ENCODE measurements around the gene PURA.

PURA gene

GRCh38 chr5:140090251-140090650 is 23.7 kb upstream of the PURA start:
- no peak overlapping the region for H3K9ac ChIP-seq (ENCODE audit: low read length)
- H3K27me3 ChIP-seq (ENCODE audit: low read length), result no peaks in the 10 kb centered on the region
- no peak overlapping the region for H3K4me3 ChIP-seq (ENCODE audit: insufficient read depth, low read length, poor library complexity, severe bottlenecking)
- H3K36me3 ChIP-seq (ENCODE audit: low read length), result no peaks in the 10 kb centered on the region; the same call in 1 of the 2 replicates
- H4K20me1 ChIP-seq (ENCODE audit: low read depth, low read length), result no peaks in the 10 kb centered on the region
- TF ChIP-seq CTCF (IDR thresholded peaks at IDR 0.05; ENCODE audit: insufficient read depth, low read length, poor library complexity, severe bottlenecking) (no peak), EZH2phosphoT487 (conservative IDR thresholded peaks at IDR 0.05; ENCODE audit: low read length) (no peak)
- no peaks in the 10 kb centered on the region for H3K9me2 ChIP-seq (replicated peaks; ENCODE audit: insufficient read depth, low read length)
- no peaks in the 10 kb centered on the region for H3K79me2 ChIP-seq (ENCODE audit: insufficient read depth, low read length)
- H3F3A ChIP-seq (ENCODE audit: insufficient read depth), result no peaks in the 10 kb centered on the region
- no peak overlapping the region for H3K27ac ChIP-seq (ENCODE audit: low read depth, low read length)
- no peak overlapping the region for H3K4me2 ChIP-seq (ENCODE audit: low read depth, low read length, poor library complexity, severe bottlenecking)
- peaks cover 6% of the 10 kb centered on the region; the same call in 1 of the 2 replicates for H3K9me3 ChIP-seq (ENCODE audit: insufficient read depth, low read length)
- no peak overlapping the region for H2AFZ ChIP-seq (ENCODE audit: low read depth, low read length, severe bottlenecking)

DNA sequence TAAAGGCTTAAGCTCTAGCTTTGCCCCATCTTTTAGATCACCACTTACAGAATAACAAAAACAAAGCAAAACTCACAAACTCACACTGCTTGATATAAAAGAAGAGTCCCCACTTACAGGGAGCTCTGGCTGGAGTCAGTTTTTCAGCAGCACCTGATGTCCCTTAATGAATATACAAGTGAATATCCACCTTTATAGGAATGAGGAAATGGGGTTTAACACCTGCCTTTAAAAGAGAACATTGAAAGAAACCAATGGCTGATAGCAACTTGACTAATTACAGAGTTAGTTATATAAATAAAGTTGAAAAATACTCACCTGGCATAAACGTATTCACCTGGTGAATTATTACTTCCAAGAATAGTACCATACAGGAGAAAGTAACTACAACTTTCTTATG is 20.7 kb upstream of the PURA start:
- Histone ChIP-seq H3K79me2 (ENCODE audit: insufficient read depth, low read length) (no peaks in the 10 kb centered on the region), H2AFZ (ENCODE audit: low read depth, low read length, severe bottlenecking) (no peak overlapping the region), H3K27me3 (ENCODE audit: low read length) (no peaks in the 10 kb centered on the region), H3F3A (ENCODE audit: insufficient read depth) (no peaks in the 10 kb centered on the region), H4K20me1 (ENCODE audit: low read depth, low read length) (no peaks in the 10 kb centered on the region), H3K4me2 (ENCODE audit: low read depth, low read length, poor library complexity, severe bottlenecking) (no peak overlapping the region), H3K9me2 (replicated peaks; ENCODE audit: insufficient read depth, low read length) (no peaks in the 10 kb centered on the region), H3K9ac (ENCODE audit: low read length) (no peak overlapping the region), H3K27ac (ENCODE audit: low read depth, low read length) (no peak overlapping the region), H3K9me3 (ENCODE audit: insufficient read depth, low read length) (peaks cover 6% of the 10 kb centered on the region; the same call in 1 of the 2 replicates), H3K36me3 (ENCODE audit: low read length) (no peaks in the 10 kb centered on the region; the same call in 1 of the 2 replicates), H3K4me3 (ENCODE audit: insufficient read depth, low read length, poor library complexity, severe bottlenecking) (no peak overlapping the region)
- TF ChIP-seq EZH2phosphoT487 (conservative IDR thresholded peaks at IDR 0.05; ENCODE audit: low read length), result no peak
- no peak for TF ChIP-seq CTCF (IDR thresholded peaks at IDR 0.05; ENCODE audit: insufficient read depth, low read length, poor library complexity, severe bottlenecking)

DNA sequence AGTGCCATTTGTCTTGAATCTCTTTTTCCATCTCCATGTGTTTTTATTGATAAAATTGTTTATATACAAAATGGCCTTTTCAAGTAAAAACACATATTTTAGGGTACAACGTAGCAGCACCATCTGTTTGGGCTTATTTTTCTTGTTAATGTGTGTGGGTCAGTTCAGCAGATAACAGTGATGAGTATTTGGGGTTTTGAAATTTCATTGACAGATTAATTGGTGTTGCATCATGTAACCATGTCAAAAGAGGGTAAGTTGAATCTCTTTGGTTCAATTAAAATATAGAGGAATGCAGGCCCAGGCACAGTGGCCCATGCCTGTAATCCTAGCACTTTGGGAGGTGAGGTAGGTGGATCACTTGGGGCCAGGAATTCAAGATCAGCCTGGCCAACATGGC is 20.0 kb upstream of the PURA start:
- H3K79me2 ChIP-seq (ENCODE audit: insufficient read depth, low read length), result no peaks in the 10 kb centered on the region
- TF ChIP-seq EZH2phosphoT487 (conservative IDR thresholded peaks at IDR 0.05; ENCODE audit: low read length) (no peak), CTCF (IDR thresholded peaks at IDR 0.05; ENCODE audit: insufficient read depth, low read length, poor library complexity, severe bottlenecking) (no peak)
- H3K4me2 ChIP-seq (ENCODE audit: low read depth, low read length, poor library complexity, severe bottlenecking), result no peak overlapping the region
- H3K9me2 ChIP-seq (replicated peaks; ENCODE audit: insufficient read depth, low read length), result no peaks in the 10 kb centered on the region
- no peaks in the 10 kb centered on the region for H4K20me1 ChIP-seq (ENCODE audit: low read depth, low read length)
- H3K36me3 ChIP-seq (ENCODE audit: low read length), result no peaks in the 10 kb centered on the region; the same call in 1 of the 2 replicates
- H2AFZ ChIP-seq (ENCODE audit: low read depth, low read length, severe bottlenecking), result no peak overlapping the region
- H3K9me3 ChIP-seq (ENCODE audit: insufficient read depth, low read length), result peaks cover 6% of the 10 kb centered on the region; the same call in 1 of the 2 replicates
- H3K4me3 ChIP-seq (ENCODE audit: insufficient read depth, low read length, poor library complexity, severe bottlenecking), result no peak overlapping the region
- H3K27me3 ChIP-seq (ENCODE audit: low read length), result no peaks in the 10 kb centered on the region
- H3F3A ChIP-seq (ENCODE audit: insufficient read depth), result no peaks in the 10 kb centered on the region
- H3K9ac ChIP-seq (ENCODE audit: low read length), result no peak overlapping the region
- no peak overlapping the region for H3K27ac ChIP-seq (ENCODE audit: low read depth, low read length)

Data from SU-DHL-6 (cell line).